Erythroblast (primary cell): Measurements from ENCODE around the gene BPTF.

ENCODE experiments used
- GATA1 ChIP-seq: IDR thresholded peaks from 2 replicates; pipeline ENCODE4 v1.6.1; 2011; ENCODE audit warnings: low read depth, mild to moderate bottlenecking, control low read depth, low read length, moderate library complexity
- POLR2A ChIP-seq: IDR thresholded peaks from 2 replicates; pipeline ENCODE4 v1.6.1; 2011; ENCODE audit warnings: mild to moderate bottlenecking, low read length

DNA sequence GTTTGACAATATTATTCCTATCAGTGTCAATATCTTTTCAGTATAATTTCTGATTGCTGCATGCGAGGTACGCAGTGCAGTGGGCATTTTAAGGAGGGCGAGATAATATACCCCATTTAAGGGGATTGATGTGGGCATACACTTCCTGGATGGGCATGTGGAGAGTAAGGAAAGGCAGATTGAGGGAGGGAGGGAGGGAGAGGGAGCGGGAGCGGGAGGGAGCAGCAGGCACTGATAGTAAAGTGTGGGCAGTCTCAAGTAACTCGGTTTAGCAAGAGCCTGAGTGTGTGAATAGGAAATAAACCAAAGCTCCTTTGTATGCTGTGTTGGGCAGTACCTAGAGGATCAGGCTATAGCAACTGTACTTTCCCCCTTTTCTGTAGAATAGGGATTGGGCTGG, 5.1 kb downstream of the BPTF start:
- TF ChIP-seq POLR2A (no peak), GATA1 (no peak)
